Activated CD4-positive, CD25-positive, alpha-beta regulatory T cell treated with anti-CD3 and anti-CD28 coated beads, Interleukin-2, amount 50 U/mL, for 24 hours (primary cell): ENCODE data around the gene SMIM29.
"Not testable (repeated sequence)": the region's sequence is repeated elsewhere in the genome, so short reads cannot be mapped to it uniquely, and the experiment has no call there.

ENCODE experiments used
- ATAC-seq, 2 donors: fragments of 150-1000 bp; cut with Tn5 transposase; one replicate each; pipeline ENCODE4 v1.10.0; 2021; ENCODE audit warnings: mild to moderate bottlenecking in 1 of 2, moderate library complexity in 1 of 2

The SMIM29 gene

DNA sequence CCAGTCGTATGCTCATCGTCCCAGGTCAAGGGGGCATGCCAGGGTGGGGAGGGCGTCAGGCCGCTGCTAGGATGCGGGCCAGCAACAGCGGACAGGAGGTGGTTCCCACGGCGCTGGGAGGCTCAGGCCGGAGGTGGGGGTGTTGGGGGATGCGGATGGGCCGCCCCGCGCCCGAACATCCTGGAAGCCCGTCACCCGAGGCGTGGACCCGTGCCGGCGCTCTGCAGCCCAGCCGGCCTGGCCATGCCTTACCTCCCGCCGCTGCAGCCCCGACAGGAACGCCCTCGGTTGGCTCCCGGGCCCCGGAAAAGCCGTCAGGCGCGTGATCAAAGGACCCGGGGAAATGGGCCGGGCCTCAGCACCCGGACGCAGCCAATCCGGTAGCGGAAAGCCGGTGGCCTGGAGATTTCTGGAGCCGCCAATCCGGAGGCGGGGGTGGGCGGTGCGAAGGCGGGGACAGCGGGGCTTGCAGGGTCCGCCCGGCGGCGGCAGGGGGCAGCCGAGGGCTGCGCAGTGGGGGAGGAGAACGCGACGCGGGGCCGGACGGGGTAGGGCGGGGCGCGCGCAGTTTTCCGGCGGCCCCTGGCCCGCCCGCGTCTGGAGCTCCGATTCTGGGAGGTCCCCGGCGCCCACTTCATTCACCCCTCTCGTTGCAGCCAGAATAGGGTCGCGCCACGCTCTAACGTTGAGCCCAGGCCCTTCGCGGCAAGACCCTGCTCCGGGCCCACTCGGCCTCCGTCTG is at the start of gene SMIM29:
Gene SMIM29 (minus strand): TSS at position 280 of the 742 bp plus-strand sequence. CDS start 1,215 bp downstream, outside the sequence.
- peak; percentile 82 for ATAC-seq

DNA sequence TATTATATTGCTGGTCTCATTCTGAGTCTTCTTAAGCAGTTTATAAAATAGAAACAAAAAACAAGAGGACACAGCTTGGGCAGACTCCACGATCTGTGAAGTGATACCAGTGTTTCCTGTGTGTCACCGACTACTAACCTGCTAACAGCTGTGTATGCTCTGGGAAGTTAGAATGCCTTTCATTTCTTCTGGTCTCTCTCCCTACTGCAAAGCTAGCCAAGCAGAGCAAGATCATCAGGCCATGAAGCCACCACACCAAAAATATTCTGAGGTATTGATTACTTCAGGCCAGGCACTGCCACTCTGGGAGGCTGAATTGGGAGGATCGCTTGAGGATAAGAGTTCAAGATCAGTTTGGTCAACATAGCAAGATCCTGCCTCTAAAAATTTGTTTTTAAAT is 46.9 kb upstream of the SMIM29 start:
- peak; percentile 28 to 94 for ATAC-seq

- no peak for ATAC-seq
Measured at GRCh38 chr6:34292954-34293353, 44.1 kb upstream of the SMIM29 start.

DNA sequence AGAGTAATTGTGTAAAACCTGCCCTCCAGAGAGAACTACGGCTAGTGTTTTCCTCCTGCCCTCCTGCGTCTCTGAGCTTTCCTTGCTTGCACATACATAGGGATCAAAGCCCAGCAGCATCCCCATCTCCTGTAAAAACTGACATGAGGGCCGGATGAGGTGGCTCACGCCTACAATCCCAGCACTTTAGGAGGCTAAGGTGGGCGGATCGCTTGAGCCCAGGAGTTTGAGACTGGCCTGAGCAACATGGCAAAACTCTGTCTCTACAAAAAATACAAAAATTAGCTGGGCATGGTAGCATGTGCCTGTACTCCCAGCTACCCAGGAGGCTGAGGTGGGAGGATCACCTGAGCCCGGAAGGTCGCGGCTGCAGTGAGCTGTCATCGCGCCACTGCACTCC is 40.3 kb upstream of the SMIM29 start:
- no peak for ATAC-seq

DNA sequence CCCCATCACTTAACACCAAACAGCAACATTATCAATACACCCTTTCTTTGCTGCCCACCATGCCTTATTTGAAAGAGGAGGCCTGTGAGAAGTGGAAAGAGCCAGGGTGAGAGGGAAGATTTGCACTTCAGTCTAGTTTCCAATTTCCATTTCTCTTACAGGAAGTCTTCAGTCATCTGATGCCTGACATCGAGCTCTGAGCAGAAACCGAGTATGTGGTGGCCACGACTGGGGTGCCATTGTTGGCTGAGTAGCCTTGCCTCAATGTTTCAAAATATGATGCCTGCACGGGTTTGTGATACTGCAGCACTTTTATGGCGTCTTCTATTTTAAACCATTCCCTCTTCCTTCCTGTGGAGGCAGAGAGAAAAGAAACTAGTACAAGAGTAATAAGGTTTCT is 39.8 kb upstream of the SMIM29 start:
- ATAC-seq = no peak

DNA sequence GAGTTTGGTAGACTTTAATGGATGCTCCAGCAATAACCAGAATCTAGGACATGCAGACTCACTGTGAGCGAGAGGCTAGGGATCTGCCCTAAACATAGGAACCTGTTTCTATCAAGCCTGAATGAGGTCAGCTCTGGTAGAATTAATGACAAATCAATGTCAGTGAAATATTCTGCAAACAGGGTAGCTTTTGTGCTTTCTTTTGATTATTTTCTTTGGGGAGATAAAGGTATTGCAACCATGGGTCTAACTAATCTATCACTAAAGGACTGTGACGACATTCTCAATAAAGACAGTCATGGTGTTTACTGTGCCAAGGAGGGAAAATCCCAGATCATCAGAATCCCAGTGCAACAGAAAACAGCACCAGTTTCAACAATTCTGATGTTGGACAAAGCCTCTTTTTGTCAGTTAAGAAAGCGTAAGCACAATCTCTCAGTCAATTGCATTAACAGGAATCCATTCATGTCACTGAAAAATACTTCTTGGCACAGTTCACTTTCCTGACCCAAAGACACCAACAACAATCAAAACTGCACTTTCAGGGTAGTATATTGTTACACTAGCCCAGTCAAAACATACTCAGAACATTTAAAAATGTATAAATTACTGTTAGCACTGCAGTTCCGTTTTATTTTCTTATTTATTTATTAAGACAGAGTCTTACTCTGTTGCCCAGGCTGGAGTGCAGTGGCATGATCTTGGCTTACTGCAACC is 36.8 kb upstream of the SMIM29 start:
- ATAC-seq = no peak

GRCh38 chr6:34284563-34285447 is 36.0 kb upstream of the SMIM29 start:
- no peak for ATAC-seq

DNA sequence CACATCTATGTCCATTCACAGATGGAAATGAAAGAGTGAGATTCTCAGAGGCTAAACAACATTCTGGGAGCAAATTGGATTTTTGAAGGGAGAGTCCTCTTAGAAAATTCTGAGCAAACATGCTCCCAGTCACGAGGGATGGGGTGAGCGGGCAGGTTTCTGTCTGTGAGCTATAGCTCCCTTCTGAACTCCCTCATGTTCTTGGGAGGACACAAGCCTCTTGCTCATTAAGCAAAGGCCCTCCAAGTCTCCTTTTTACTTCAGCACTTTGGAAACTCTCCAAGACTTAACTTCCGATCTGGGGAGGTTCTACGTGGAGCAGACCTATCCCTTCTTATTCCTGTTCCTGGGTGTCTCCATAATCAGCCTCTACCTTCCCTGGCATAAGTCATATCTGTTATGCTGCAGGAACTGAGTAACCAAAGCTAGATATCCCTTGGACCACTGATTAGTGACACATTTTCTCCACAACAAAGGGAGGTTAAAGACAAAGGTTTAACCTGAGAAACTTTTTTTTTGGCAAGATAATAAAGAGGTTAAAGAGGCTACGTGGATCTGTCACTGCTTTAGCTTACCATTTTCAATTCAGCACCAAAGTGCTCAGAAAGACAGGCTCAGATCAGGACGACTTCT is 33.0 kb upstream of the SMIM29 start:
- ATAC-seq = no peak

- no peak for ATAC-seq
Measured at GRCh38 chr6:34280216-34280615, 31.4 kb upstream of the SMIM29 start.

GRCh38 chr6:34278833-34279232 is 30.0 kb upstream of the SMIM29 start:
- no peak for ATAC-seq

- no peak for ATAC-seq
Measured at GRCh38 chr6:34277763-34278112, 28.9 kb upstream of the SMIM29 start.

GRCh38 chr6:34276881-34277762 is 28.3 kb upstream of the SMIM29 start:
- no peak for ATAC-seq

DNA sequence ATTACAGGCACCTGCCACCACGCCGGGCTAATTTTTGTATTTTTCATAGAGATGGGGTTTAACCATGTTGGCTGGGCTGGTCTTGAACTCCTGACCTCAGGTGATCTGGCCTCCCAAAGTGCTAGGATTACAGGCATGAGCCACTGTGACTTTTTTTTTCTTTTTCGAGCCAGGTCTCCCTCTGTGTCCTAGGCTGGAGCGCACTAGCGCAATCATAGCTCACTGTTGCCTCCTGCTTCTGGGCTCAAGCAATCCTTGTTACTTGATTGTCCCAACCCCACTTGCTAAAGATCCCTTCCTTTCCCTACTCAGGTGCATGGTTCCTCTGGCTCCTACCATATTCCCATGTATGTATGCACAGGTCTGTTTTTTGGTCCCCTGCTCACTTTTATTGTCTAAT is 27.4 kb upstream of the SMIM29 start:
- ATAC-seq = no peak

- no peak for ATAC-seq
Measured at GRCh38 chr6:34275128-34275804, 26.5 kb upstream of the SMIM29 start.

- ATAC-seq = no peak
Measured at GRCh38 chr6:34274129-34274528, 25.3 kb upstream of the SMIM29 start.

- ATAC-seq = no peak
Measured at GRCh38 chr6:34273242-34273805, 24.5 kb upstream of the SMIM29 start.

DNA sequence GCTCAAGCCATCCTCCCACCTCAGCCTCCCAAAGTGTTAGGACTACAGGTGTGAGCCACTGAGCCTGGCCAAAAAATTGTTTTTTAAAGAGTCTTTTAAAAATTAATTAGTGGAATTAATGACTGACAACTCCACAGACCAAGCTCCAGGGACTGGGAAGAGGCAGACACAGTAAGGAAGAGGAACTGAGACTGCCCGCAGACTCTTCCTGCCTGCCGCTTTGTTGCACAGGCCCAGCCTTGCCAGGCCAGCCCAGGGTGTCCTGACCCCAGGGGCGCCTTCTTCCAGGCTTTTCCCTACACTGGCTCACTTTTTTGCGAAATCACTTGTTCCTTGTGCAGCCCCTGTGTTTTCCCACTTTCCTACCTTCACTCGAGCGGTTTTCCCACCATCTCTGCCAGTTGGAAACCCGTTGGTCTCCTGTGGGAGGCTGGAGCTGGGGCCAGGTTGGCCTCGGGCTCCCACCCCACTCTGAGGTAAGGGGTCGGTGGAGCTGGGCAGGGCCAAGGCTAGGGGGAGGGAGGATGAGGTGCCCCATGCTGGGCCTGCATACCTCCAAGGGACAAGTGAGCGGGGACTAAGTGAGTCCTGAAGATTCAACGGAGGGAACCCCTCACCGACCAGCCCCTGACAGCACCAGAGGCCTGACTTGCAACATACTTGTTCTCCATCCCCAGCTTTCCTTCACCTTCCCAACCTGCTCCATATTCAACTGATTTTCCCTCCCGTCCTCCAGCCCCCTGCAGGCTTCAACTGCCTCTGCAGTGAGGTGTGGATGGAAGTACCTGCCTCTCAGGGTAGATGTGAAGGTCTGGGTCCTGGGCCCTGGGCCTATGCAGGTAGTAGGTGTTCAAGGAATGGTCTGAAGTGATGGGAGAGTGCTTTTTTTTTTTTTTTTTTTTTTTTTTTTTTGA is 23.5 kb upstream of the SMIM29 start:
- ATAC-seq = no peak

DNA sequence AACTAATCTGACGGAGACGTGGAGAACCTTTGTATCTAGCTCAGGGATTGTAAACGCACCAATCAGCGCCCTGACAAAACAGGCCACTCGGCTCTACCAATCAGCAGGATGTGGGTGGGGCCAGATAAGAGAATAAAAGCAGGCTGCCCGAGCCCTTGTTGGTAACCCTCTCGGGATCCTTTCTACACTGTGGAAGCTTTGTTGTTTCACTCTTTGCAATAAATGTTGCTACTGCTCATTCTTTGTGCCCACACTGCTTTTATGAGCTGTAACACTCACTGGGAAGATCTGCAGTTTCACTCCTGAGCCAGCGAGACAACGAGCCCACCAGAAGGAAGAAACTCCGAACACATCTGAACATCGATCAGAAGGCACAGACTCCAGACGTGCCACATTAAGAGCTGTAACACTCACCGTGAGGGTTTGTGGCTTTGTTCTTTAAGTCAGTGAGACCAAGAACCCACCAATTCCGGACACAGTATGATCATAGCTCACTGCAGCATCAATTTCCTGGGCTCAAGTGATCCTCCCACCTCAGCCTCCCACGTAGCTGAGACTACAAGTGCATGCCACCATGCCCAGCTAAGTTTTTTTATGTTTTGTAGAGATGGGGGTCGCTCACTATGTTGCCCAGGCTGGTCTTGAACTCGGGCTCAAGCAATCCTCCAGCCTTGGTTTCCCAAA is 21.0 kb upstream of the SMIM29 start:
- ATAC-seq = not testable (repeated sequence)

DNA sequence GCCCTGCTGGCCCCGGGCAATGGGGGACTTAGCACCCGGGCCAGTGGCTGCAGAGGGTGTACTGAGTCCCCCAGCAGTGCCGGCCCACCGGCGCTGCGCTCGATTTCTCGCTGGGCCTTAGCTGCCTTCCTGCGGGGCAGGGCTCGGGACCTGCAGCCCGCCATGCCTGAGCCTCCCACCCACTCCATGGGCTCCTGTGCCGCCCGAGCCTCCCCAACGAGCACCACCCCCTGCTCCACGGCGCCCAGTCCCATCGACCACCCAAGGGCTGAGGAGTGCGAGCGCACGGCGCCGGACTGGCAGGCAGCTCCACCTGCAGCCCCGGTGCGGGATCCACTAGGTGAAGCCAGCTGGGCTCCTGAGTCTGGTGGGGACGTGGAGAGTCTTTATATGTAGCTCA is 20.3 kb upstream of the SMIM29 start:
- ATAC-seq = not testable (repeated sequence)
